Endothelial cell of umbilical vein (primary cell): ENCODE results near the gene TMEM45B. TPM values are rescaled to one million over a fixed set of nuclear protein-coding genes. Genes with fewer than 3 reads are reported as not detected.

Experiments
- BruUV-seq: library from RNA; stranded (reverse); fragments of 400-500 nt; replicated peaks from 2 replicates; lab custom pipeline; 2021; lab: Mats Ljungman, UMichigan
- CTCF ChIA-PET: fragments of 300-600, 350-600 bp; sonication (Branson Sonifier 250); formaldehyde crosslinking; loops from one replicate; lab custom pipeline; 2021; ENCODE audit warnings: antibody characterized with exemption, inconsistent platforms; lab: Charles Lee
- POLR2A ChIA-PET: fragments of 300-600, 350-600 bp; sonication (Branson Sonifier 250); formaldehyde crosslinking; loops from one replicate; lab custom pipeline; 2021; ENCODE audit warnings: antibody characterized with exemption, inconsistent platforms; lab: Charles Lee
- DNase-seq: peaks from one replicate; pipeline ENCODE4 v3.0.0-alpha.2; 2011; ENCODE audit warnings: low read depth, low spot score
- FAIRE-seq: peaks from 2 replicates; lab custom pipeline; 2011; peaks lifted over from hg19 to GRCh38; lab: Jason Lieb, UNC
- H2AFZ ChIP-seq: 2 replicates; pipeline ENCODE4 v1.6.0; 2012; ENCODE audit warnings: low read depth, low read length, control low read depth, inconsistent platforms
- H3K27ac ChIP-seq: 2 replicates; pipeline ENCODE4 v1.5.1; 2011; ENCODE audit warnings: low read depth, mild to moderate bottlenecking, control low read depth, low read length, moderate library complexity; ENCODE audit not compliant: insufficient read depth
- H3K27me3 ChIP-seq, 2 experiments: 2 replicates each; pipeline versions ENCODE4 v1.6.0 to v1.6.1; 2011; ENCODE audit warnings: low read length in 2 of 2, mixed read lengths in 1 of 2; ENCODE audit not compliant: control insufficient read depth in 2 of 2, insufficient read depth in 2 of 2
- H3K36me3 ChIP-seq, 2 experiments: 2 replicates in 1 of 2; 3 replicates in 1 of 2; pipeline ENCODE4 v1.5.1; 2011; ENCODE audit warnings: low read length in 2 of 2, mild to moderate bottlenecking in 1 of 2, moderate library complexity in 1 of 2; ENCODE audit not compliant: control insufficient read depth in 2 of 2, insufficient read depth in 2 of 2; ENCODE audit errors: extremely low read depth in 1 of 2
- H3K4me1 ChIP-seq: 3 replicates; pipeline ENCODE4 v1.5.1; 2011; ENCODE audit warnings: mild to moderate bottlenecking, low read length; ENCODE audit not compliant: control insufficient read depth, insufficient read depth; ENCODE audit errors: extremely low read depth
- H3K4me2 ChIP-seq: 2 replicates; pipeline ENCODE4 v1.6.1; 2011; ENCODE audit warnings: low read length, control low read depth, mixed read lengths; ENCODE audit not compliant: insufficient read depth
- H3K4me3 ChIP-seq, 3 experiments: fragments of 200-600 bp in 1 of 3; sonication (generic), shearing (Covaris generic) in 1 of 3; replicated peaks in 1 of 3; 2 replicates each; pipeline ENCODE4 v1.5.1; 2011 to 2016; ENCODE audit warnings: control low read depth in 3 of 3, low read length in 3 of 3, mild to moderate bottlenecking in 2 of 3, inconsistent platforms in 1 of 3, low read depth in 1 of 3, moderate library complexity in 1 of 3; ENCODE audit not compliant: insufficient read depth in 1 of 3
- H3K79me2 ChIP-seq: 2 replicates; pipeline ENCODE4 v1.6.0; 2012; ENCODE audit warnings: low read length, inconsistent platforms; ENCODE audit not compliant: control insufficient read depth, insufficient read depth
- H3K9ac ChIP-seq: replicated peaks from 2 replicates; pipeline ENCODE3; 2011; ENCODE audit warnings: low read length, control low read depth; ENCODE audit not compliant: insufficient read depth; ENCODE audit errors: extremely low read depth
- H3K9me1 ChIP-seq: replicated peaks from 3 replicates; pipeline ENCODE4 v1.6.0; 2011; ENCODE audit warnings: mild to moderate bottlenecking, low read length; ENCODE audit not compliant: control insufficient read depth, insufficient read depth; ENCODE audit errors: extremely low read depth
- H3K9me3 ChIP-seq: replicated peaks from 2 replicates; pipeline ENCODE4 v1.5.1; 2012; ENCODE audit warnings: low read length, inconsistent platforms; ENCODE audit not compliant: control insufficient read depth, insufficient read depth
- H4K20me1 ChIP-seq: replicated peaks from 2 replicates; pipeline ENCODE3; 2011; ENCODE audit warnings: mild to moderate bottlenecking, low read length; ENCODE audit not compliant: control insufficient read depth, insufficient read depth; ENCODE audit errors: extremely low read depth
- EZH2 ChIP-seq: IDR thresholded peaks from 2 replicates; pipeline ENCODE4 v1.6.1; 2012; ENCODE audit warnings: borderline replicate concordance, low read depth, mild to moderate bottlenecking, moderate library complexity, low read length, inconsistent platforms; ENCODE audit not compliant: severe bottlenecking
- FOS ChIP-seq: IDR thresholded peaks from 2 replicates; pipeline ENCODE4 v1.6.1; 2011; ENCODE audit warnings: mild to moderate bottlenecking, low read length, moderate library complexity, borderline replicate concordance; ENCODE audit not compliant: insufficient read depth
- GATA2 ChIP-seq: IDR thresholded peaks from 2 replicates; pipeline ENCODE4 v1.7.0; 2011; ENCODE audit warnings: low read depth, mild to moderate bottlenecking, moderate library complexity, mixed read lengths, low read length; ENCODE audit not compliant: insufficient read length, insufficient read depth
- JUN ChIP-seq: IDR thresholded peaks from 2 replicates; pipeline ENCODE4 v1.6.1; 2011; ENCODE audit warnings: borderline replicate concordance, low read depth; ENCODE audit not compliant: insufficient read length, insufficient read depth
- MYC ChIP-seq: IDR thresholded peaks from one replicate; pipeline ENCODE4 v1.6.1; 2011; ENCODE audit warnings: mild to moderate bottlenecking, low read depth, low read length
- POLR2A ChIP-seq: IDR thresholded peaks from 2 replicates; pipeline ENCODE4 v1.6.1; 2012; ENCODE audit warnings: low read depth, mild to moderate bottlenecking, control low read depth, low read length
- POLR2AphosphoS5 ChIP-seq: IDR thresholded peaks from 2 replicates; pipeline ENCODE4 v1.6.1; 2012; ENCODE audit warnings: low read depth, mild to moderate bottlenecking, control low read depth, low read length, moderate library complexity; ENCODE audit not compliant: insufficient read depth
- dilution Hi-C: fragments of 300-500 bp; cut with MboI; formaldehyde crosslinking; loops from one replicate; pipeline ENCODE4 v1.15.0; 2019; ENCODE audit warnings: low sequenced_read_pairs; ENCODE audit not compliant: extremely low pct_ligation_motif_present
- intact Hi-C: fragments of 100-400 bp; cut with micrococcal nuclease; formaldehyde crosslinking; loops from one replicate; pipeline ENCODE4 v1.10.0; 2022
- polyA plus RNA-seq, 4 experiments: library from polyadenylated mRNA; depleted of rRNA in 3 of 4; stranded (reverse) in 3 of 4; unstranded in 1 of 4; fragments of >200 nt; gene quantifications; 2 replicates each; pipeline versions ENCODE4 v1.2.1 to v1.2.3, GENCODE V29; 2011 to 2012; ENCODE audit warnings: missing spikeins in 1 of 4
- total RNA-seq: library from RNA; stranded (reverse); gene quantifications from 2 replicates; pipeline ENCODE4 v1.2.3, GENCODE V29; 2021
- TF ChIP-seq, protein P1 (sequence below): IDR thresholded peaks from 2 replicates; pipeline ENCODE4 v1.6.1; 2011; ENCODE audit not compliant: insufficient read depth, insufficient read length
- TF ChIP-seq, protein P2 (sequence below), 2 donors: IDR thresholded peaks; 1 replicate in 1 of 2; 2 replicates in 1 of 2; pipeline ENCODE4 v1.5.1; 2011; ENCODE audit warnings: low read length in 2 of 2, mild to moderate bottlenecking in 2 of 2, moderate library complexity in 2 of 2, control low read depth in 1 of 2, inconsistent platforms in 1 of 2, low read depth in 1 of 2; ENCODE audit not compliant: insufficient read depth in 1 of 2; ENCODE audit errors: extremely low read depth in 1 of 2

TMEM45B gene
- total and polyA plus RNA-seq, 2 donors (not counting 3 experiments of a cell fraction or from before 2014, with no cell fraction given) = 0.08 TPM; not detected in 1

DNA sequence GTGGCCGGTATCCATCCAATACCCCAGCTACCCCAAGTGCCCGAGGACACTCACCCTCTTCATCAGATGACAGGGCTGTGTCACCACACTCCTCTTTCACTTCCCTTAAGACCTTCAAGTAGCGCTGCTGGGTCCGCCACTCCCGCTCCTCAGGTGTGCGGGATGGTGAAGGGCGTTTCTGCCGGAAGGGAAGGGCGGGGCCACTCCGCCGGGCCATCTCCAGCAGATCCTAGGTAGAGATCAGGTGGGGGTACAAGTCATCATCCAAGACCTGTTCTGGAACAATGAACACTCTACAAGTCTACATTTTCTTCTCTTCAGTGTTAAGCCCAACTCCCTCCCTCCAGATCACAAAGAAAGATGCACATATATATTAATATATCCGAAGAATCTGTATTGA, 69.7 kb downstream of the TMEM45B start:
- POLR2A ChIA-PET = no interaction called here
- Histone ChIP-seq H3K27me3 (no peaks in the 10 kb centered on the region), H3K27ac (no peak overlapping the region), H3K4me1 (no peaks in the 10 kb centered on the region), H3K9me1 (no peaks in the 10 kb centered on the region), H3K4me2 (no peak overlapping the region), H3K4me3 (no peak overlapping the region), H2AFZ (no peak overlapping the region), H3K36me3 (peaks cover 36 to 44% of the 10 kb centered on the region in 2 experiments), H3K9ac (no peak overlapping the region), H3K79me2 (peaks cover 2% of the 10 kb centered on the region), H4K20me1 (no peaks in the 10 kb centered on the region), H3K9me3 (no peaks in the 10 kb centered on the region)
- TF ChIP-seq EZH2 (no peak), GATA2 (no peak), MYC (no peak), POLR2A (no peak), JUN (no peak), POLR2AphosphoS5 (no peak), FOS (no peak)
- TF ChIP-seq, protein P1, sequence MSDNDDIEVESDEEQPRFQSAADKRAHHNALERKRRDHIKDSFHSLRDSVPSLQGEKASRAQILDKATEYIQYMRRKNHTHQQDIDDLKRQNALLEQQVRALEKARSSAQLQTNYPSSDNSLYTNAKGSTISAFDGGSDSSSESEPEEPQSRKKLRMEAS = no peak
- TF ChIP-seq, protein P2, sequence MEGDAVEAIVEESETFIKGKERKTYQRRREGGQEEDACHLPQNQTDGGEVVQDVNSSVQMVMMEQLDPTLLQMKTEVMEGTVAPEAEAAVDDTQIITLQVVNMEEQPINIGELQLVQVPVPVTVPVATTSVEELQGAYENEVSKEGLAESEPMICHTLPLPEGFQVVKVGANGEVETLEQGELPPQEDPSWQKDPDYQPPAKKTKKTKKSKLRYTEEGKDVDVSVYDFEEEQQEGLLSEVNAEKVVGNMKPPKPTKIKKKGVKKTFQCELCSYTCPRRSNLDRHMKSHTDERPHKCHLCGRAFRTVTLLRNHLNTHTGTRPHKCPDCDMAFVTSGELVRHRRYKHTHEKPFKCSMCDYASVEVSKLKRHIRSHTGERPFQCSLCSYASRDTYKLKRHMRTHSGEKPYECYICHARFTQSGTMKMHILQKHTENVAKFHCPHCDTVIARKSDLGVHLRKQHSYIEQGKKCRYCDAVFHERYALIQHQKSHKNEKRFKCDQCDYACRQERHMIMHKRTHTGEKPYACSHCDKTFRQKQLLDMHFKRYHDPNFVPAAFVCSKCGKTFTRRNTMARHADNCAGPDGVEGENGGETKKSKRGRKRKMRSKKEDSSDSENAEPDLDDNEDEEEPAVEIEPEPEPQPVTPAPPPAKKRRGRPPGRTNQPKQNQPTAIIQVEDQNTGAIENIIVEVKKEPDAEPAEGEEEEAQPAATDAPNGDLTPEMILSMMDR (IDR thresholded peaks at IDR 0.05; ENCODE audit: extremely low read depth in 1 of 2, insufficient read depth in 1 of 2, low read depth in 1 of 2, low read length in 2 of 2) = no peak
- no peak for DNase-seq
- FAIRE-seq = no peak
- CTCF ChIA-PET = no interaction called here
- BruUV-seq = no TSS peak
- intact Hi-C loops (no loop called here), dilution Hi-C loops (no loop called here)
